Effector memory CD8-positive, alpha-beta T cell (primary cell): ENCODE measurements around the gene RCHY1.
"Not testable (repeated sequence)": the region's sequence is repeated elsewhere in the genome, so short reads cannot be mapped to it uniquely, and the experiment has no call there.

Experiments
- ATAC-seq: fragments of 150-1000 bp; cut with Tn5 transposase; replicated peaks from 2 replicates; pipeline ENCODE4 v1.10.0; 2021; ENCODE audit warnings: mild to moderate bottlenecking, moderate library complexity
- DNase-seq, 3 experiments: peaks; one replicate each; pipeline ENCODE4 v3.0.0; 2021
- H3K27ac Mint-ChIP-seq, 2 donors: one replicate each; pipeline ENCODE4 v1.8.0; 2022; ENCODE audit warnings: mild to moderate bottlenecking in 2 of 2, mixed read lengths in 2 of 2, moderate library complexity in 2 of 2
- H3K27me3 Mint-ChIP-seq, 2 donors: one replicate each; pipeline ENCODE4 v1.8.0; 2022; ENCODE audit warnings: mixed read lengths in 2 of 2
- H3K36me3 Mint-ChIP-seq: one replicate; pipeline ENCODE4 v1.8.0; 2022; ENCODE audit warnings: mild to moderate bottlenecking, moderate library complexity, mixed read lengths; ENCODE audit not compliant: insufficient read depth
- H3K4me1 Mint-ChIP-seq, 2 donors: one replicate each; pipeline ENCODE4 v1.8.0; 2022; ENCODE audit warnings: low read depth in 2 of 2, mixed read lengths in 2 of 2
- H3K4me3 Mint-ChIP-seq, 2 donors: one replicate each; pipeline ENCODE4 v1.8.0; 2022; ENCODE audit warnings: mild to moderate bottlenecking in 2 of 2, mixed read lengths in 2 of 2, moderate library complexity in 2 of 2
- H3K9me3 Mint-ChIP-seq, 2 donors: one replicate each; pipeline ENCODE4 v1.8.0; 2022; ENCODE audit warnings: mixed read lengths in 2 of 2

RCHY1 gene

GRCh38 chr4:75533339-75533887, 19.2 kb upstream of the RCHY1 start:
- H3K4me1 Mint-ChIP-seq, H3K27me3 Mint-ChIP-seq, H3K4me3 Mint-ChIP-seq, DNase-seq, H3K9me3 Mint-ChIP-seq, ATAC-seq, H3K27ac Mint-ChIP-seq: not testable (repeated sequence)
- H3K36me3 Mint-ChIP-seq, result peaks cover 14% of the 10 kb centered on the region

- H3K36me3 Mint-ChIP-seq, result peaks cover 32% of the 10 kb centered on the region
- not testable (repeated sequence) for ATAC-seq
Measured at GRCh38 chr4:75531536-75532143, 17.4 kb upstream of the RCHY1 start.

GRCh38 chr4:75530556-75531322, 16.5 kb upstream of the RCHY1 start:
- H3K4me1 Mint-ChIP-seq, result no peaks in the 10 kb centered on the region
- no peak for DNase-seq
- H3K9me3 Mint-ChIP-seq, result peaks cover 6 to 7% of the 10 kb centered on the region in 2 donors
- H3K36me3 Mint-ChIP-seq, result peaks cover 39% of the 10 kb centered on the region
- no peaks in the 10 kb centered on the region for H3K27me3 Mint-ChIP-seq
- H3K4me3 Mint-ChIP-seq, result no peak overlapping the region
- no peak overlapping the region for H3K27ac Mint-ChIP-seq
- ATAC-seq, result no peak

More at GRCh38 chr4:75531536-75532143, 17.4 kb upstream of the RCHY1 start:
- not testable (repeated sequence) for DNase-seq, H3K9me3 Mint-ChIP-seq, H3K4me1 Mint-ChIP-seq, H3K27ac Mint-ChIP-seq, H3K4me3 Mint-ChIP-seq, H3K27me3 Mint-ChIP-seq

GRCh38 chr4:75527482-75527881, 13.3 kb upstream of the RCHY1 start:
- no peak overlapping the region for H3K27ac Mint-ChIP-seq
- H3K4me1 Mint-ChIP-seq, result peaks cover 4% of the 10 kb centered on the region in 2 donors
- H3K36me3 Mint-ChIP-seq, result peaks cover 65% of the 10 kb centered on the region
- H3K27me3 Mint-ChIP-seq, result no peaks in the 10 kb centered on the region
- DNase-seq (no peak), ATAC-seq (no peak)
- no peak overlapping the region for H3K4me3 Mint-ChIP-seq
- H3K9me3 Mint-ChIP-seq, result peaks cover 0 to 7% of the 10 kb centered on the region in 2 donors

- H3K36me3 Mint-ChIP-seq, result peaks cover 65% of the 10 kb centered on the region
- H3K4me3 Mint-ChIP-seq, result no peak overlapping the region
- H3K27ac Mint-ChIP-seq, result no peak overlapping the region
- H3K9me3 Mint-ChIP-seq, result no peaks in the 10 kb centered on the region
- DNase-seq (no peak), ATAC-seq (no peak)
- no peaks in the 10 kb centered on the region for H3K27me3 Mint-ChIP-seq
- H3K4me1 Mint-ChIP-seq, result peaks cover 4 to 5% of the 10 kb centered on the region in 2 donors
Measured at GRCh38 chr4:75525910-75526309, 11.7 kb upstream of the RCHY1 start.

- H3K9me3 Mint-ChIP-seq, result no peaks in the 10 kb centered on the region
- peaks cover 69% of the 10 kb centered on the region for H3K36me3 Mint-ChIP-seq
- no peak for DNase-seq
- no peak overlapping the region for H3K4me3 Mint-ChIP-seq
- H3K4me1 Mint-ChIP-seq, result peaks cover 10 to 13% of the 10 kb centered on the region in 2 donors
- H3K27ac Mint-ChIP-seq, result no peak overlapping the region
- H3K27me3 Mint-ChIP-seq, result no peaks in the 10 kb centered on the region
- ATAC-seq, result no peak
Measured at GRCh38 chr4:75525086-75525485, 10.9 kb upstream of the RCHY1 start.

- Mint-ChIP-seq H3K36me3 (peaks cover 63% of the 10 kb centered on the region), H3K4me1 (peaks cover 21 to 39% of the 10 kb centered on the region in 2 donors)
- H3K27me3 Mint-ChIP-seq, ATAC-seq, H3K27ac Mint-ChIP-seq, H3K9me3 Mint-ChIP-seq, H3K4me3 Mint-ChIP-seq, DNase-seq: not testable (repeated sequence)
Measured at GRCh38 chr4:75519452-75519851, 5.2 kb upstream of the RCHY1 start.

GRCh38 chr4:75516144-75516543, 1.9 kb upstream of the RCHY1 start:
- H3K27me3 Mint-ChIP-seq, result no peaks in the 10 kb centered on the region
- no peak overlapping the region for H3K27ac Mint-ChIP-seq
- DNase-seq (no peak), ATAC-seq (no peak)
- H3K9me3 Mint-ChIP-seq, result no peaks in the 10 kb centered on the region
- H3K36me3 Mint-ChIP-seq, result peaks cover 45% of the 10 kb centered on the region
- no peak overlapping the region for H3K4me3 Mint-ChIP-seq
- H3K4me1 Mint-ChIP-seq, result peaks cover 24 to 38% of the 10 kb centered on the region in 2 donors

GRCh38 chr4:75514949-75515612, 878 bp upstream of the RCHY1 start:
- no peak overlapping the region for H3K4me3 Mint-ChIP-seq

GRCh38 chr4:75513526-75514130, 575 bp downstream of the RCHY1 start:
- ATAC-seq (no peak), DNase-seq (no peak)
- Mint-ChIP-seq H3K27me3 (no peaks in the 10 kb centered on the region), H3K4me3 (no peak overlapping the region), H3K4me1 (peaks cover 24 to 43% of the 10 kb centered on the region in 2 donors), H3K9me3 (no peaks in the 10 kb centered on the region), H3K27ac (no peak overlapping the region), H3K36me3 (peaks cover 31% of the 10 kb centered on the region)

More at GRCh38 chr4:75514949-75515612, 878 bp upstream of the RCHY1 start:
- ATAC-seq (no peak), DNase-seq (peak in 2 of 3 experiments; percentile 1 to 3)
- Mint-ChIP-seq H3K4me1 (peaks cover 23 to 39% of the 10 kb centered on the region in 2 donors), H3K9me3 (no peaks in the 10 kb centered on the region), H3K27ac (no peak overlapping the region), H3K36me3 (peaks cover 41% of the 10 kb centered on the region), H3K27me3 (no peaks in the 10 kb centered on the region)

- DNase-seq, result peak in 1 of 3 experiments; percentile 1
- no peak overlapping the region for H3K27ac Mint-ChIP-seq
- H3K9me3 Mint-ChIP-seq, result no peaks in the 10 kb centered on the region
- peaks cover 28% of the 10 kb centered on the region for H3K36me3 Mint-ChIP-seq
- no peaks in the 10 kb centered on the region for H3K27me3 Mint-ChIP-seq
- peaks cover 24 to 42% of the 10 kb centered on the region in 2 donors for H3K4me1 Mint-ChIP-seq
- H3K4me3 Mint-ChIP-seq, result no peak overlapping the region
- ATAC-seq, result no peak
Measured at GRCh38 chr4:75512386-75513211, 1.6 kb downstream of the RCHY1 start.

GRCh38 chr4:75511841-75512240, 2.4 kb downstream of the RCHY1 start:
- Mint-ChIP-seq H3K4me1 (peaks cover 24 to 45% of the 10 kb centered on the region in 2 donors), H3K9me3 (no peaks in the 10 kb centered on the region), H3K4me3 (no peak overlapping the region)

More at GRCh38 chr4:75511841-75512240, 2.4 kb downstream of the RCHY1 start:
- no peak for DNase-seq
- Mint-ChIP-seq H3K27me3 (no peaks in the 10 kb centered on the region), H3K36me3 (peaks cover 29% of the 10 kb centered on the region), H3K27ac (no peak overlapping the region)
- ATAC-seq, result no peak
